A549 (cell line): ENCODE measurements around the gene SPSB4. TPM values are rescaled to one million over a fixed set of nuclear protein-coding genes. Genes with fewer than 3 reads are reported as not detected.

Experiments
- ATAC-seq, 2 experiments: fragments of 200-7000 bp in 1 of 2; fragments of >200 bp in 1 of 2; cut with Nextera tagmentation in 1 of 2; cut with Tn5 transposase in 1 of 2; 3 replicates each; pipeline versions ENCODE4 v1.8.0 to v1.9.1; 2018 to 2020; ENCODE audit warnings: mild to moderate bottlenecking in 1 of 2, moderate library complexity in 1 of 2
- CTCF ChIA-PET: fragments of 300-600 bp; sonication (Branson Sonifier 250); formaldehyde crosslinking; extraction: SDS; loops from one replicate; lab custom pipeline; 2021; ENCODE audit warnings: antibody characterized with exemption, inconsistent platforms; lab: Yijun Ruan, JAX
- POLR2A ChIA-PET: fragments of 350-600 bp; formaldehyde crosslinking; extraction: SDS; loops from one replicate; lab custom pipeline; 2021; ENCODE audit warnings: antibody characterized with exemption, inconsistent platforms; lab: Yijun Ruan, JAX
- DNase-seq, 2 experiments: peaks; one replicate each; pipeline versions ENCODE4 v3.0.0 to v3.0.0-alpha.2; 2011 to 2016; ENCODE audit warnings: low read depth in 1 of 2, low spot score in 1 of 2
- FAIRE-seq: peaks from 2 replicates; lab custom pipeline; 2011; peaks lifted over from hg19 to GRCh38; lab: Jason Lieb, UNC
- H3K27ac ChIP-seq, 2 experiments: fragments of >200 bp; sonication (Bioruptor Twin); formaldehyde crosslinking; 3 replicates each; pipeline ENCODE4 v1.5.1; 2016 to 2017
- H3K4me1 ChIP-seq: fragments of >200 bp; sonication (Bioruptor Twin); formaldehyde crosslinking; 3 replicates; pipeline ENCODE4 v1.6.1; 2016
- H3K4me2 ChIP-seq: fragments of >200 bp; sonication (Bioruptor Twin); formaldehyde crosslinking; 3 replicates; pipeline ENCODE4 v1.6.1; 2016
- H3K4me3 ChIP-seq: fragments of >200 bp; sonication (Bioruptor Twin); formaldehyde crosslinking; 3 replicates; pipeline ENCODE4 v1.5.1; 2016
- H3K9me3 ChIP-seq: fragments of >200 bp; sonication (Bioruptor Twin); formaldehyde crosslinking; 3 replicates; pipeline ENCODE4 v1.6.1; 2016
- CBX8 ChIP-seq: fragments of 200-600 bp; sonication (generic); IDR thresholded peaks from 2 replicates; pipeline ENCODE4 v1.6.1; 2016
- EHF ChIP-seq: fragments of 250-450 bp; sonication (Bioruptor Pico); IDR thresholded peaks from 2 replicates; pipeline ENCODE4 v1.5.0; 2020; ENCODE audit warnings: mild to moderate bottlenecking
- HMGXB4 ChIP-seq: fragments of 250-450 bp; sonication (Bioruptor Pico); IDR thresholded peaks from 2 replicates; pipeline ENCODE4 v1.5.0; 2021; ENCODE audit warnings: mild to moderate bottlenecking, moderate library complexity, borderline replicate concordance
- HOXB13 ChIP-seq: fragments of 250-450 bp; sonication (Bioruptor Pico); IDR thresholded peaks from 2 replicates; pipeline ENCODE4 v1.5.0; 2020; ENCODE audit warnings: low read depth, mild to moderate bottlenecking, moderate library complexity
- HOXB5 ChIP-seq: fragments of 250-450 bp; sonication (Bioruptor Pico); IDR thresholded peaks from 2 replicates; pipeline ENCODE4 v1.5.0; 2020; ENCODE audit warnings: mild to moderate bottlenecking, moderate library complexity
- JUN ChIP-seq, 2 experiments: fragments of >200 bp; sonication (Bioruptor Twin); formaldehyde crosslinking; IDR thresholded peaks; 2 replicates in 1 of 2; 3 replicates in 1 of 2; pipeline ENCODE4 v1.6.1; 2016 to 2017
- MAFK ChIP-seq: fragments of 450-650 bp; IDR thresholded peaks from 2 replicates; pipeline ENCODE4 v1.6.1; 2014; ENCODE audit not compliant: partially characterized antibody
- MAZ ChIP-seq: fragments of 150-350 bp; IDR thresholded peaks from 2 replicates; pipeline ENCODE4 v1.6.1; 2014; ENCODE audit warnings: antibody characterized with exemption, low read depth, low read length, borderline replicate concordance
- MYC ChIP-seq: IDR thresholded peaks from 2 replicates; pipeline ENCODE4 v1.6.1; 2012; ENCODE audit warnings: mild to moderate bottlenecking, inconsistent platforms, low read length, improper control_type of control experiment, borderline replicate concordance
- NPAS2 ChIP-seq: fragments of 250-450 bp; sonication (Bioruptor Pico); IDR thresholded peaks from 2 replicates; pipeline ENCODE4 v1.8.0; 2022; ENCODE audit warnings: mild to moderate bottlenecking, moderate library complexity, borderline replicate concordance
- NR3C1 ChIP-seq: fragments of >200 bp; sonication (Bioruptor Twin); formaldehyde crosslinking; IDR thresholded peaks from 3 replicates; pipeline ENCODE4 v1.6.1; 2017
- POLR2AphosphoS2 ChIP-seq: conservative IDR thresholded peaks from 2 replicates; pipeline ENCODE4 v1.6.1; 2012; ENCODE audit warnings: low read length, improper control_type of control experiment, inconsistent platforms
- RFX5 ChIP-seq: fragments of 450-650 bp; IDR thresholded peaks from 2 replicates; pipeline ENCODE4 v1.7.1; 2014; ENCODE audit warnings: antibody characterized with exemption, mild to moderate bottlenecking, moderate library complexity
- SMC3 ChIP-seq: fragments of >200 bp; sonication (Bioruptor Twin); formaldehyde crosslinking; IDR thresholded peaks from 3 replicates; pipeline ENCODE4 v1.6.1; 2018; ENCODE audit warnings: inconsistent platforms
- TP53 ChIP-seq: fragments of 250-450 bp; sonication (Bioruptor Pico); IDR thresholded peaks from 2 replicates; pipeline ENCODE4 v1.5.0; 2021; ENCODE audit warnings: mild to moderate bottlenecking, moderate library complexity
- ZC3H11A ChIP-seq: fragments of 450-650 bp; IDR thresholded peaks from 2 replicates; pipeline ENCODE4 v1.6.1; 2014; ENCODE audit warnings: antibody characterized with exemption, mild to moderate bottlenecking
- WGBS: methylation state at CpG from one replicate; pipeline ENCODE4 v1.1.6; 2017; ENCODE audit errors: missing lambda C conversion rate; 5-methylcytosine and 5-hydroxymethylcytosine counted together
- polyA plus RNA-seq, 4 experiments: library from polyadenylated mRNA; depleted of rRNA in 3 of 4; stranded (reverse); fragments of >200 nt; fragmentation: RNase III in 1 of 4; extraction: RNeasy Plus Mini Kit Qiagen cat#74134 plus additional on column Dnase treatment in 1 of 4; gene quantifications; 2 replicates in 3 of 4; 3 replicates in 1 of 4; pipeline ENCODE4 v1.2.3, GENCODE V29; 2011 to 2017
- TF ChIP-seq, protein P1 (sequence below): IDR thresholded peaks from 2 replicates; pipeline ENCODE4 v1.6.1; 2012
- TF ChIP-seq, protein P2 (sequence below): fragments of 150-350 bp; IDR thresholded peaks from 2 replicates; pipeline ENCODE4 v1.6.1; 2014; ENCODE audit warnings: low read depth, mild to moderate bottlenecking, low read length
- TF ChIP-seq, protein P3 (sequence below): IDR thresholded peaks from 2 replicates; pipeline ENCODE4 v1.6.1; 2012; ENCODE audit warnings: low read depth, borderline replicate concordance

SPSB4 gene
- polyA plus RNA-seq, 2 of the 4 experiments (the other 2 are of a cell fraction): 0.03 to 0.04 TPM

- H3K4me3 ChIP-seq: no peak overlapping the region
- DNase-seq (no peak), FAIRE-seq (no peak), ATAC-seq (no peak)
- WGBS: 24% methylated on average over 5 of the region's 5 CpGs
- H3K4me1 ChIP-seq: no peaks in the 10 kb centered on the region
- no peak for TF ChIP-seq MAFK
- TF ChIP-seq NR3C1: no peak
- TF ChIP-seq, protein P1, sequence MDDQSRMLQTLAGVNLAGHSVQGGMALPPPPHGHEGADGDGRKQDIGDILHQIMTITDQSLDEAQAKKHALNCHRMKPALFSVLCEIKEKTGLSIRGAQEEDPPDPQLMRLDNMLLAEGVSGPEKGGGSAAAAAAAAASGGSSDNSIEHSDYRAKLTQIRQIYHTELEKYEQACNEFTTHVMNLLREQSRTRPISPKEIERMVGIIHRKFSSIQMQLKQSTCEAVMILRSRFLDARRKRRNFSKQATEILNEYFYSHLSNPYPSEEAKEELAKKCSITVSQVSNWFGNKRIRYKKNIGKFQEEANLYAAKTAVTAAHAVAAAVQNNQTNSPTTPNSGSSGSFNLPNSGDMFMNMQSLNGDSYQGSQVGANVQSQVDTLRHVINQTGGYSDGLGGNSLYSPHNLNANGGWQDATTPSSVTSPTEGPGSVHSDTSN: no peak
- ChIA-PET POLR2A (no interaction called here), CTCF (interaction anchor here (1.1 kb wide), 1 partner anchor 12 kb away, joined by 3 read pairs; no protein-coding TSS in a partner anchor)
- H3K4me2 ChIP-seq: no peak overlapping the region
- H3K9me3 ChIP-seq: no peaks in the 10 kb centered on the region
- no peak overlapping the region for H3K27ac ChIP-seq
Observed at GRCh38 chr3:141124715-141125114, 73.6 kb downstream of the SPSB4 start.

GRCh38 chr3:141125351-141125750 is 74.2 kb downstream of the SPSB4 start:
- no peaks in the 10 kb centered on the region for H3K9me3 ChIP-seq
- ChIA-PET POLR2A (no interaction called here), CTCF (interaction anchor here (1.1 kb wide), 1 partner anchor 13 kb away, joined by 3 read pairs; no protein-coding TSS in a partner anchor)
- ATAC-seq (no peak), DNase-seq (no peak), FAIRE-seq (no peak)
- H3K4me2 ChIP-seq: no peak overlapping the region
- H3K4me1 ChIP-seq: no peaks in the 10 kb centered on the region
- no peak overlapping the region for H3K4me3 ChIP-seq
- no peak overlapping the region for H3K27ac ChIP-seq
- TF ChIP-seq HOXB13 (CRISPR knock-in tag) (no peak), MAZ (no peak), JUN (IDR thresholded peaks at IDR 0.05) (no peak), TP53 (CRISPR knock-in tag) (no peak), HOXB5 (CRISPR knock-in tag) (no peak), HMGXB4 (no peak), RFX5 (no peak), MYC (no peak), CBX8 (no peak), EHF (CRISPR knock-in tag) (no peak), MAFK (no peak), POLR2AphosphoS2 (no peak), NPAS2 (CRISPR knock-in tag) (no peak), SMC3 (no peak), ZC3H11A (no peak)
- TF ChIP-seq, protein P1: no peak
- TF ChIP-seq, protein P2, sequence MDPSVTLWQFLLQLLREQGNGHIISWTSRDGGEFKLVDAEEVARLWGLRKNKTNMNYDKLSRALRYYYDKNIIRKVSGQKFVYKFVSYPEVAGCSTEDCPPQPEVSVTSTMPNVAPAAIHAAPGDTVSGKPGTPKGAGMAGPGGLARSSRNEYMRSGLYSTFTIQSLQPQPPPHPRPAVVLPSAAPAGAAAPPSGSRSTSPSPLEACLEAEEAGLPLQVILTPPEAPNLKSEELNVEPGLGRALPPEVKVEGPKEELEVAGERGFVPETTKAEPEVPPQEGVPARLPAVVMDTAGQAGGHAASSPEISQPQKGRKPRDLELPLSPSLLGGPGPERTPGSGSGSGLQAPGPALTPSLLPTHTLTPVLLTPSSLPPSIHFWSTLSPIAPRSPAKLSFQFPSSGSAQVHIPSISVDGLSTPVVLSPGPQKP: no peak
- TF ChIP-seq, protein P3, sequence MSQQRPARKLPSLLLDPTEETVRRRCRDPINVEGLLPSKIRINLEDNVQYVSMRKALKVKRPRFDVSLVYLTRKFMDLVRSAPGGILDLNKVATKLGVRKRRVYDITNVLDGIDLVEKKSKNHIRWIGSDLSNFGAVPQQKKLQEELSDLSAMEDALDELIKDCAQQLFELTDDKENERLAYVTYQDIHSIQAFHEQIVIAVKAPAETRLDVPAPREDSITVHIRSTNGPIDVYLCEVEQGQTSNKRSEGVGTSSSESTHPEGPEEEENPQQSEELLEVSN: no peak
